Measurements from ENCODE around the gene PSME1.

Gene PSME1

GRCh38 chr14:24110060-24110459 is 25.9 kb upstream of the PSME1 start:
- Histone ChIP-seq H3K27me3 (replicated peaks; ENCODE audit: control insufficient read depth, insufficient read depth, low read length) (no peaks in the 10 kb centered on the region), H3K4me3 (replicated peaks; ENCODE audit: low read depth, low read length) (no peak overlapping the region), H3K36me3 (ENCODE audit: control insufficient read depth, insufficient read depth, low read length) (no peaks in the 10 kb centered on the region)
- DNase-seq (ENCODE audit: extremely low read depth, insufficient read length) = no peak
- TF ChIP-seq CTCF (IDR thresholded peaks at IDR 0.05; ENCODE audit: insufficient read depth, low read length, poor library complexity, severe bottlenecking) = no peak

DNA sequence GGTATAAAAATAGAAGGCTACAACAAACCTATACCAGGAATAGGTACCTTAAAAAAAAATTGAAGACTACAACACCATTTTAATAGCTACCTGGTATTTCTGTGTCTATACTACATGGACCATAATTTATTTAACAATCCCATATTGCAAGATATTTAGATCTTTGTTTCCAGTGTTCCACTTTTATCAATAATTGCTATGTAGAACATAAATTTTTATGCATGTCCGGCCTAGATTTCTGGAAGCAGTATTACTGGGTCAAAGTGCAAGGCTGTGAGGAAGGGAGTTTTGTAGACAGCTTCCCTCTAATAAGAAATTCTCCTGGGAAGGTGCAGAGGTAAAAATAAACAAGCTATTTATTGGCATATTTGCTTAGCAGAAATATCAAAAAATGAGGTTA is 25.5 kb upstream of the PSME1 start:
- no peak overlapping the region for H3K4me3 ChIP-seq (replicated peaks; ENCODE audit: low read depth, low read length)
- H3K27me3 ChIP-seq (replicated peaks; ENCODE audit: control insufficient read depth, insufficient read depth, low read length) = no peaks in the 10 kb centered on the region
- H3K36me3 ChIP-seq (ENCODE audit: control insufficient read depth, insufficient read depth, low read length) = no peaks in the 10 kb centered on the region
- no peak for DNase-seq (ENCODE audit: extremely low read depth, insufficient read length)
- TF ChIP-seq CTCF (IDR thresholded peaks at IDR 0.05; ENCODE audit: insufficient read depth, low read length, poor library complexity, severe bottlenecking) = no peak

DNA sequence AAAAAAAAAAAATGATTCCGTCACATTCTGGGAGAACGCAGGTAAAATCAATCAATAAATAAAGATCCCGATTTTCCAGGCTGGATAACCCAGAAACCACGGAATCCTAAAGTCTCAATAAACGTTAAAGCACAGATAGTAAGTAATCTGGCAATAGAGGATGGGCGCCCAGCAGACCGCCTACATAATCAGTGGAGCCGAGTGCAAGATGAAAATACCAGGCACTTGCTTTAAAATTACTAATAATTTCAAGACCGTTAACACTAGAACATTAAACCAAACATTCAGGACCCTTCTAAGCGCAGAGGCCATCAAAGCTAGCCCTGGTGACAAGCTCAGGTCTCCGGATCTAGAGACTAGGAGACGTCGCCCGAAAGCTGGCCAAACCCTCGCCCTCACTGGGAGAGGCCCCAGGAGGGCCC is 22.6 kb upstream of the PSME1 start:
- H3K36me3 ChIP-seq (ENCODE audit: control insufficient read depth, insufficient read depth, low read length) = peaks cover 13% of the 10 kb centered on the region
- TF ChIP-seq CTCF (IDR thresholded peaks at IDR 0.05; ENCODE audit: insufficient read depth, low read length, poor library complexity, severe bottlenecking) = no peak
- DNase-seq (ENCODE audit: extremely low read depth, insufficient read length) = no peak
- H3K4me3 ChIP-seq (replicated peaks; ENCODE audit: low read depth, low read length) = peak overlapping the region; percentile 72
- H3K27me3 ChIP-seq (replicated peaks; ENCODE audit: control insufficient read depth, insufficient read depth, low read length) = no peaks in the 10 kb centered on the region

DNA sequence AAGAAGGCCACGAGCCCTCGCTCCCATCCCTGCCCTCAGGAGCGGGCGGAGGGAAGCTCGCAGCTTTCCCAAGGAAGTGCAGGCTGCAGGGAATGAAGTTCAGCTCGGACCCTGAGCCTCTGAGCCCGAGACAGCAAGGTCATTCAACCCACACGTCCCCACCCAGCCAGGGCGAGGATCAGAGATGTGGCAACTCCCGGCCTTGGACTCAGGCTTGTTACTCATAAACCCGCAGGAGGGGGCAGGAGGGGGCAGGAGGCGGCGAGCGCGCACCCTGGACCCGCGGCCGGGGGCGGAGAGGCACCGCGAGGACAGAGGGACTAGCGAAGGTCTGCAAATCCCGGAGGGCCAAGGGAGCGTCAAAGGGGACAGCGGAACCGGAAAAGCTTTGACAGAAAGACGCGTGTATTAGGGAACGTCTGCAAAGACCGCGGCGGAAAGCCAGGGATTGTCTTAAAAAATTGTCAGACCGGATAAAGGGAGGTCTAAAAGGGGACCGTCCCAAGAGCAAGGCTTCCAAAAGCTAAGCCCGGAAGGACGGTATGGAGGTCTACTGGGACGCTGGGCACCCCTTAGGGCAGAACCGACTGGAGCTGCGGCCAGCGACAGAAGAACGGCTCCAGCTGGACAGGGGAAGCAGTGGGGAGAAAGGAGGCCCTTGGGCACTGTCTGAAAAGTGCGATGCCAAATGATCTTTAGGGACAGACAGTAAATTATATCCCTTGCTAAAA is 22.0 kb upstream of the PSME1 start:
- H3K4me3 ChIP-seq (replicated peaks; ENCODE audit: low read depth, low read length) = peak overlapping the region; percentile 72
- peaks cover 18% of the 10 kb centered on the region for H3K36me3 ChIP-seq (ENCODE audit: control insufficient read depth, insufficient read depth, low read length)
- H3K27me3 ChIP-seq (replicated peaks; ENCODE audit: control insufficient read depth, insufficient read depth, low read length) = no peaks in the 10 kb centered on the region
- peak; percentile 91 for DNase-seq (ENCODE audit: extremely low read depth, insufficient read length)
- no peak for TF ChIP-seq CTCF (IDR thresholded peaks at IDR 0.05; ENCODE audit: insufficient read depth, low read length, poor library complexity, severe bottlenecking)

GRCh38 chr14:24114532-24115421 is 21.2 kb upstream of the PSME1 start, which contains the start of the genes DCAF11 and NRL:
Gene DCAF11 (plus strand): TSS chr14:24114777. CDS start chr14:24115595, 818 bp downstream.
Gene NRL (minus strand): TSS chr14:24114949. CDS start chr14:24082848, 32,101 bp downstream.
- TF ChIP-seq CTCF (IDR thresholded peaks at IDR 0.05; ENCODE audit: insufficient read depth, low read length, poor library complexity, severe bottlenecking) = no peak
- DNase-seq (ENCODE audit: extremely low read depth, insufficient read length) = peak; percentile 99
- Histone ChIP-seq H3K36me3 (ENCODE audit: control insufficient read depth, insufficient read depth, low read length) (peaks cover 25% of the 10 kb centered on the region), H3K27me3 (replicated peaks; ENCODE audit: control insufficient read depth, insufficient read depth, low read length) (no peaks in the 10 kb centered on the region), H3K4me3 (replicated peaks; ENCODE audit: low read depth, low read length) (peak within 1 kb of the TSS; percentile 72)

All from GM06990 (cell line).